K562 (cell line): ENCODE data around the gene EVL. TPM values are rescaled to one million over a fixed set of nuclear protein-coding genes. Genes with fewer than 3 reads are reported as not detected.
A peak's percentile ranks its signal among the peaks of the same experiment; 100 is the strongest.

ENCODE experiments used
- ATAC-seq: fragments of 200-7000 bp; cut with Tn5 transposase; 3 replicates; pipeline ENCODE4 v1.9.1; 2020; ENCODE audit warnings: moderate library complexity
- BruUV-seq: library from RNA; stranded (reverse); fragments of 400-500 nt; replicated peaks from 2 replicates; lab custom pipeline; 2021; lab: Mats Ljungman, UMichigan
- CTCF ChIA-PET: fragments of 300-600 bp; formaldehyde crosslinking; extraction: SDS; loops from one replicate; lab custom pipeline; 2021; ENCODE audit warnings: low intra/inter-chr PET ratio; lab: Yijun Ruan, JAX
- POLR2A ChIA-PET: fragments of 300-600, 350-650 bp; sonication (Branson Sonifier 250); formaldehyde crosslinking; extraction: SDS; loops from one replicate; lab custom pipeline; 2021; ENCODE audit warnings: antibody characterized with exemption, inconsistent platforms; lab: Yijun Ruan, JAX
- DNase-seq, 4 experiments: peaks; one replicate each; pipeline versions ENCODE4 v3.0.0 to v3.0.0-alpha.2; 2011 to 2018; ENCODE audit warnings: low spot score in 3 of 4, mixed read lengths in 3 of 4; ENCODE audit errors: extremely low read depth in 1 of 4
- FAIRE-seq: peaks from 2 replicates; lab custom pipeline; 2011; peaks lifted over from hg19 to GRCh38; lab: Jason Lieb, UNC
- H2AFZ ChIP-seq: 2 replicates; pipeline ENCODE4 v1.6.0; 2011; ENCODE audit warnings: low read depth, low read length, control low read depth, inconsistent platforms
- H3K27ac ChIP-seq: fragments of 200-600 bp; 3 replicates; pipeline ENCODE4 v1.8.0; 2011; ENCODE audit warnings: low read depth, mild to moderate bottlenecking, control low read depth, inconsistent platforms, low read length, moderate library complexity, mixed read lengths; ENCODE audit errors: extremely low read depth
- H3K27me3 ChIP-seq, 2 experiments: fragments of 300-600 bp in 1 of 2; 2 replicates in 1 of 2; 3 replicates in 1 of 2; pipeline versions ENCODE4 v1.6.0 to v1.8.0; 2011; ENCODE audit warnings: inconsistent platforms in 2 of 2, low read length in 2 of 2, mild to moderate bottlenecking in 1 of 2, mixed read lengths in 1 of 2, moderate library complexity in 1 of 2; ENCODE audit not compliant: control insufficient read depth in 2 of 2, insufficient read depth in 2 of 2
- H3K36me3 ChIP-seq: fragments of 300-600 bp; 3 replicates; pipeline ENCODE4 v1.8.0; 2011; ENCODE audit warnings: mild to moderate bottlenecking, low read length, inconsistent platforms; ENCODE audit not compliant: control insufficient read depth, insufficient read depth
- H3K4me1 ChIP-seq, 2 experiments: fragments of 200-600 bp in 1 of 2; replicated peaks in 1 of 2; 2 replicates in 1 of 2; 3 replicates in 1 of 2; pipeline versions ENCODE4 v1.5.1 to v1.8.0; 2011; ENCODE audit warnings: inconsistent platforms in 2 of 2, low read length in 2 of 2, mild to moderate bottlenecking in 1 of 2, mixed read lengths in 1 of 2, moderate library complexity in 1 of 2; ENCODE audit not compliant: control insufficient read depth in 2 of 2, insufficient read depth in 2 of 2
- H3K4me2 ChIP-seq: 2 replicates; pipeline ENCODE4 v1.6.1; 2011; ENCODE audit warnings: low read length, control low read depth, inconsistent platforms, mixed read lengths; ENCODE audit not compliant: insufficient read depth
- H3K4me3 ChIP-seq: fragments of 200-600 bp; sonication (generic), shearing (Covaris generic); 2 replicates; pipeline ENCODE4 v1.5.1; 2016; ENCODE audit warnings: control low read depth, inconsistent platforms
- H3K79me2 ChIP-seq: fragments of 200-600 bp; 3 replicates; pipeline ENCODE4 v1.8.0; 2011; ENCODE audit warnings: low read length, inconsistent platforms; ENCODE audit not compliant: control insufficient read depth, insufficient read depth
- H3K9ac ChIP-seq, 2 experiments: 2 replicates each; pipeline versions ENCODE4 v1.6.0 to v1.6.1; 2011; ENCODE audit warnings: low read depth in 2 of 2, low read length in 2 of 2, control low read depth in 1 of 2, inconsistent platforms in 1 of 2, mild to moderate bottlenecking in 1 of 2, mixed read lengths in 1 of 2; ENCODE audit not compliant: insufficient read depth in 1 of 2
- H3K9me1 ChIP-seq: one replicate; pipeline ENCODE4 v1.6.0; 2011; ENCODE audit warnings: inconsistent platforms, mild to moderate bottlenecking, low read length, moderate library complexity; ENCODE audit not compliant: control insufficient read depth, insufficient read depth
- H3K9me3 ChIP-seq: replicated peaks from 2 replicates; pipeline ENCODE4 v1.5.1; 2011; ENCODE audit warnings: low read depth, low read length, inconsistent platforms; ENCODE audit not compliant: control insufficient read depth, insufficient read depth
- H4K20me1 ChIP-seq: replicated peaks from 2 replicates; pipeline ENCODE4 v1.6.1; 2011; ENCODE audit warnings: low read length, inconsistent platforms, mixed read lengths; ENCODE audit not compliant: control insufficient read depth, insufficient read depth
- ATF1 ChIP-seq, 2 experiments: fragments of 450-650 bp in 1 of 2; IDR thresholded peaks; 2 replicates each; pipeline ENCODE4 v1.6.1; 2016; ENCODE audit warnings: missing compliant biosample characterization in 1 of 2, missing genetic modification characterization in 1 of 2
- FOXM1 ChIP-seq, 2 experiments: fragments of 450-650 bp in 1 of 2; sonication (generic) in 1 of 2; formaldehyde crosslinking in 1 of 2; IDR thresholded peaks; 2 replicates each; pipeline versions ENCODE4 v1.6.1 to v1.9.0; 2017 to 2022; ENCODE audit warnings: low read depth in 2 of 2, mild to moderate bottlenecking in 2 of 2, missing genetic modification reagents in 1 of 2, moderate library complexity in 1 of 2
- HDAC8 ChIP-seq: fragments of 450-650 bp; IDR thresholded peaks from 2 replicates; pipeline ENCODE4 v1.6.1; 2016; ENCODE audit warnings: mild to moderate bottlenecking, missing genetic modification characterization, moderate library complexity, missing compliant biosample characterization
- IFI16 ChIP-seq: fragments of 250-450 bp; sonication (Bioruptor Pico); IDR thresholded peaks from 2 replicates; pipeline ENCODE4 v2.1.2; 2022; ENCODE audit warnings: mild to moderate bottlenecking, inconsistent platforms
- MIER1 ChIP-seq: fragments of 450-650 bp; IDR thresholded peaks from 2 replicates; pipeline ENCODE4 v1.6.1; 2016; ENCODE audit warnings: antibody characterized with exemption, mild to moderate bottlenecking, low read depth
- NFE2 ChIP-seq: IDR thresholded peaks from 2 replicates; pipeline ENCODE4 v1.6.1; 2014; ENCODE audit warnings: antibody characterized with exemption, low read depth
- NONO ChIP-seq, 2 experiments: fragments of 200-400 bp in 1 of 2; fragments of 450-650 bp in 1 of 2; formaldehyde crosslinking in 1 of 2; IDR thresholded peaks; 2 replicates each; pipeline ENCODE4 v1.6.1; 2017; ENCODE audit warnings: low read depth in 2 of 2, mild to moderate bottlenecking in 2 of 2, moderate library complexity in 2 of 2, low read length in 1 of 2
- POLR2B ChIP-seq: fragments of 450-650 bp; IDR thresholded peaks from 2 replicates; pipeline ENCODE4 v1.6.1; 2018; ENCODE audit warnings: low read depth; ENCODE audit not compliant: partially characterized antibody
- SREBF1 ChIP-seq: fragments of 150-350 bp; IDR thresholded peaks from 2 replicates; pipeline ENCODE4 v1.6.1; 2014; ENCODE audit warnings: antibody characterized with exemption, low read depth, low read length, borderline replicate concordance
- TCF3 ChIP-seq: sonication (generic); formaldehyde crosslinking; IDR thresholded peaks from 2 replicates; pipeline ENCODE4 v1.4.0; 2020; ENCODE audit warnings: mild to moderate bottlenecking, missing genetic modification reagents
- TOE1 ChIP-seq, 2 experiments: fragments of 450-650 bp in 1 of 2; sonication (generic) in 1 of 2; formaldehyde crosslinking in 1 of 2; IDR thresholded peaks; 2 replicates each; pipeline versions ENCODE4 v1.7.1 to v1.8.0; 2016 to 2022; ENCODE audit warnings: borderline replicate concordance in 2 of 2, mild to moderate bottlenecking in 2 of 2, antibody characterized with exemption in 1 of 2, inconsistent platforms in 1 of 2, low read depth in 1 of 2, missing genetic modification reagents in 1 of 2, moderate library complexity in 1 of 2
- ZNF12 ChIP-seq: sonication (generic); formaldehyde crosslinking; IDR thresholded peaks from 2 replicates; pipeline ENCODE4 v1.4.0; 2020; ENCODE audit warnings: mild to moderate bottlenecking, missing genetic modification reagents
- ZNF609 ChIP-seq: sonication (generic); formaldehyde crosslinking; IDR thresholded peaks from 2 replicates; pipeline ENCODE4 v1.8.1; 2023; ENCODE audit warnings: missing genetic modification reagents, mild to moderate bottlenecking, borderline replicate concordance
- ZNF77 ChIP-seq: fragments of 250-450 bp; sonication (Bioruptor Pico); IDR thresholded peaks from 2 replicates; pipeline ENCODE4 v1.5.0; 2020
- WGBS: fragments of 100-300 bp; shearing (Covaris generic); methylation state at CpG from one replicate; pipeline ENCODE4 v1.1.6; 2016; ENCODE audit warnings: low coverage, mixed read lengths; ENCODE audit not compliant: insufficient coverage; ENCODE audit errors: missing lambda C conversion rate; 5-methylcytosine and 5-hydroxymethylcytosine counted together
- in situ Hi-C: fragments of 300-500 bp; cut with MboI; formaldehyde crosslinking; loops from 4 replicates; pipeline ENCODE4 v1.15.0; 2018; ENCODE audit warnings: inconsistent platforms, mixed read lengths
- intact Hi-C: fragments of 100-400 bp; cut with micrococcal nuclease; formaldehyde crosslinking; loops from 2 replicates; pipeline ENCODE4 v1.14.2; 2022
- polyA plus RNA-seq, 8 experiments: library from polyadenylated mRNA; depleted of rRNA in 4 of 8; stranded (reverse) in 5 of 8; unstranded in 3 of 8; fragments of >200 nt; fragmentation: Nextera tagmentation in 2 of 8; fragmentation: Illumina TruSeq in 1 of 8; extraction: Ambion mirVana in 2 of 8; extraction: Trizol in 1 of 8; gene quantifications; 2 replicates each; pipeline versions ENCODE4 v1.2.1 to v1.2.3, GENCODE V29; 2011 to 2014; ENCODE audit warnings: inconsistent platforms in 1 of 8, missing spikeins in 1 of 8
- total RNA-seq, 7 experiments: library from RNA; depleted of rRNA in 6 of 7; stranded (reverse); fragments of >200 nt in 6 of 7; fragmentation: Illumina TruSeq in 2 of 7; extraction: Trizol in 2 of 7; gene quantifications; 2 replicates each; pipeline versions ENCODE4 v1.2.1 to v1.2.3, GENCODE V29; 2011 to 2021; ENCODE audit warnings: low replicate concordance in 1 of 7
- TF ChIP-seq, protein P1 (sequence below): sonication (generic); formaldehyde crosslinking; IDR thresholded peaks from 2 replicates; pipeline ENCODE4 v1.5.0; 2020; ENCODE audit warnings: missing genetic modification reagents

The EVL gene
- total and polyA plus RNA-seq, 9 of the 15 experiments (the other 6 are each of a cell fraction or from before 2014, with no cell fraction given) = 2.9 to 43.4 (median 23.9) TPM

- no peak overlapping the region for H3K4me3 ChIP-seq
- ATAC-seq (no peak), DNase-seq (no peak), FAIRE-seq (no peak)
- intact Hi-C loops = no loop called here
- 82% methylated on average over 8 of the region's 11 CpGs for WGBS
- TF ChIP-seq IFI16 (CRISPR knock-in tag) (no peak), NONO (IDR thresholded peaks at IDR 0.05; ENCODE audit: low read depth in 2 of 2, low read length in 1 of 2) (no peak), ZNF609 (no peak), ZNF77 (no peak), TCF3 (CRISPR knock-in tag) (no peak), HDAC8 (tag) (no peak), NFE2 (no peak), SREBF1 (no peak), ZNF12 (no peak), MIER1 (no peak), TOE1 (IDR thresholded peaks at IDR 0.05; ENCODE audit: borderline replicate concordance) (no peak), TOE1 (CRISPR knock-in tag; IDR thresholded peaks at IDR 0.05; ENCODE audit: borderline replicate concordance, low read depth) (no peak), FOXM1 (IDR thresholded peaks at IDR 0.05; ENCODE audit: low read depth) (no peak), FOXM1 (CRISPR knock-in tag; IDR thresholded peaks at IDR 0.05; ENCODE audit: low read depth) (no peak), POLR2B (no peak), ATF1 (CRISPR knock-in tag; IDR thresholded peaks at IDR 0.05) (no peak), ATF1 (tag; IDR thresholded peaks at IDR 0.05) (no peak)
- TF ChIP-seq, protein P1, sequence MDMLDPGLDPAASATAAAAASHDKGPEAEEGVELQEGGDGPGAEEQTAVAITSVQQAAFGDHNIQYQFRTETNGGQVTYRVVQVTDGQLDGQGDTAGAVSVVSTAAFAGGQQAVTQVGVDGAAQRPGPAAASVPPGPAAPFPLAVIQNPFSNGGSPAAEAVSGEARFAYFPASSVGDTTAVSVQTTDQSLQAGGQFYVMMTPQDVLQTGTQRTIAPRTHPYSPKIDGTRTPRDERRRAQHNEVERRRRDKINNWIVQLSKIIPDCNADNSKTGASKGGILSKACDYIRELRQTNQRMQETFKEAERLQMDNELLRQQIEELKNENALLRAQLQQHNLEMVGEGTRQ (CRISPR knock-in tag) = no peak
- H3K9ac ChIP-seq = peak overlapping the region in 1 of 2 experiments; percentile 59; a peak in 1 of 4 replicates
- no peak overlapping the region for H3K27ac ChIP-seq
- H3K27me3 ChIP-seq = no peaks in the 10 kb centered on the region
- no peak overlapping the region for H3K4me2 ChIP-seq
- no peak overlapping the region for H2AFZ ChIP-seq
- H4K20me1 ChIP-seq = no peaks in the 10 kb centered on the region
- in situ Hi-C loops = loop anchor here (5.0 kb wide), 1 partner anchor 47 kb away; no protein-coding TSS in a partner anchor
- ChIA-PET CTCF (no interaction called here), POLR2A (no interaction called here)
- no peaks in the 10 kb centered on the region for H3K9me3 ChIP-seq
- H3K4me1 ChIP-seq = peaks cover 23 to 55% of the 10 kb centered on the region in 2 experiments
- no peaks in the 10 kb centered on the region; the same call in 2 of the 3 replicates for H3K36me3 ChIP-seq
- no peaks in the 10 kb centered on the region for H3K9me1 ChIP-seq
- BruUV-seq = no TSS peak
- peaks cover 48% of the 10 kb centered on the region; the same call in 2 of the 3 replicates for H3K79me2 ChIP-seq
These were observed 5.1 kb downstream of the EVL start for GRCh38 chr14:100070310-100070709.
